Panc1 (cell line): ENCODE results near the gene ZNF79.

Experiments used
- POLR2AphosphoS5 ChIP-seq: IDR thresholded peaks from 2 replicates; pipeline ENCODE4 v1.6.1; 2012; ENCODE audit warnings: mild to moderate bottlenecking, low read depth, low read length, moderate library complexity
- TF ChIP-seq, protein P1 (sequence below): fragments of 450-650 bp; IDR thresholded peaks from 2 replicates; pipeline ENCODE4 v1.5.1; 2017; ENCODE audit warnings: mild to moderate bottlenecking

DNA sequence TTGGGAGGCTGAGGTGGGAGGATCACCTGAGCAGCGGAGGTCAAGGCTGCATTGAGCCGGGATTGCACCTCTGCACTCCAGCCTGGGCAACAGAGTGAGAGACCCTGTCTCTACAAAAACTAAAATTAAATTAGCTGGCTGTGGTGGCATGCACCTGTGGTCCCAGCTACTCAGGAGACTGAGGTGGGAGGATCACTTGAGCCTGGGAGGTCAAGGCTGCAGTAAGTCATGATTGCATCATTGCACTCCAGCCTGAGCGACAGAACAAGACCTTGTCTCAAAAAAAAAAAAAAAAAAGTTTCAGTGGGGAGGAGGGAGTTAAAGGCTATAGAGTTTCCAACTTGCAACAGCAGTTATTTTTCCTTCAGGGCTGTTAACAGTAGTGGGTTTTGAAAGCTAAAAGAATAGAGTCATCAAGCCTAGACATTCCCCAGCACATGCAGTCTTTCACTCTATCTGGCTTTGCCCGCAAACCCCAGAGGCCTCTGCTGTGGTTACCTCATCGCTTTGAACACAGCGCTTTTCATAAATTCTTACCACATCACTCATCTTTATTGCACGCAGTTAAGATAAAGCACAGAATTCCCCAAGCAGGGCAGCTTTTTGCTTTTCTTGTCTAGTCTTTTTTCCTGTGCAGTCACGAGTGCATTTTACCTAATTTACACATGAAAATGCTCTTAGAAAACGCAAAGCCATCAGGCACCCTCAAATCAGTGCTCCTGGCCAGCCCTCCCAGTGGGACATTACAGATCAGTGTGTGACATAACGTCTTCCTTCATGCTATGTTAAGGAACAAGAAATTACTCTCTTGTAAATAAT lies 35.9 kb upstream of the ZNF79 start:
- peak; percentile 66; the same call in 1 of the 2 replicates for TF ChIP-seq POLR2AphosphoS5
- TF ChIP-seq, protein P1, sequence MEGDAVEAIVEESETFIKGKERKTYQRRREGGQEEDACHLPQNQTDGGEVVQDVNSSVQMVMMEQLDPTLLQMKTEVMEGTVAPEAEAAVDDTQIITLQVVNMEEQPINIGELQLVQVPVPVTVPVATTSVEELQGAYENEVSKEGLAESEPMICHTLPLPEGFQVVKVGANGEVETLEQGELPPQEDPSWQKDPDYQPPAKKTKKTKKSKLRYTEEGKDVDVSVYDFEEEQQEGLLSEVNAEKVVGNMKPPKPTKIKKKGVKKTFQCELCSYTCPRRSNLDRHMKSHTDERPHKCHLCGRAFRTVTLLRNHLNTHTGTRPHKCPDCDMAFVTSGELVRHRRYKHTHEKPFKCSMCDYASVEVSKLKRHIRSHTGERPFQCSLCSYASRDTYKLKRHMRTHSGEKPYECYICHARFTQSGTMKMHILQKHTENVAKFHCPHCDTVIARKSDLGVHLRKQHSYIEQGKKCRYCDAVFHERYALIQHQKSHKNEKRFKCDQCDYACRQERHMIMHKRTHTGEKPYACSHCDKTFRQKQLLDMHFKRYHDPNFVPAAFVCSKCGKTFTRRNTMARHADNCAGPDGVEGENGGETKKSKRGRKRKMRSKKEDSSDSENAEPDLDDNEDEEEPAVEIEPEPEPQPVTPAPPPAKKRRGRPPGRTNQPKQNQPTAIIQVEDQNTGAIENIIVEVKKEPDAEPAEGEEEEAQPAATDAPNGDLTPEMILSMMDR = no peak
